ENCODE results near the gene IGFN1. TPM values are rescaled to one million over a fixed set of nuclear protein-coding genes. Genes with fewer than 3 reads are reported as not detected.

Gene IGFN1
- total and polyA plus RNA-seq, 9 of the 15 experiments (the other 6 are each of a cell fraction or from before 2014, with no cell fraction given): 0.04 TPM; not detected in 8

- CTCF ChIA-PET (ENCODE audit: low intra/inter-chr PET ratio): interaction anchor here (1.7 kb wide), 1 partner anchor 37 kb away, joined by 22 read pairs; no protein-coding TSS in a partner anchor
- H3K36me3 ChIP-seq (ENCODE audit: control insufficient read depth, insufficient read depth, low read length): no peaks in the 10 kb centered on the region
- in situ Hi-C loops (cut with MboI): no loop called here
- peaks cover 42 to 80% of the 10 kb centered on the region in 2 experiments for H3K27me3 ChIP-seq (ENCODE audit: control insufficient read depth in 2 of 2, insufficient read depth in 2 of 2, low read length in 2 of 2)
- no peaks in the 10 kb centered on the region for H3K79me2 ChIP-seq (ENCODE audit: control insufficient read depth, insufficient read depth, low read length)
- H2AFZ ChIP-seq (ENCODE audit: low read depth, low read length): no peak overlapping the region
- H3K4me3 ChIP-seq: no peak overlapping the region
- H3K9me1 ChIP-seq (ENCODE audit: control insufficient read depth, insufficient read depth, low read length): peaks cover 3% of the 10 kb centered on the region
- BruUV-seq (replicated peaks): no TSS peak
- peaks cover 0 to 4% of the 10 kb centered on the region in 2 experiments; a peak in 1 of 5 replicates for H3K4me1 ChIP-seq (replicated peaks in 1 of 2; ENCODE audit: control insufficient read depth in 2 of 2, insufficient read depth in 2 of 2, low read length in 2 of 2)
- H3K9ac ChIP-seq (ENCODE audit: insufficient read depth in 1 of 2, low read depth in 2 of 2, low read length in 2 of 2): peak overlapping the region in 1 of 2 experiments; percentile 32; a peak in 1 of 4 replicates
- POLR2A ChIA-PET: interaction anchor here (0.5 to 1.2 kb wide), 4 partner anchors 11 to 116 kb away, joined by 3 to 4 read pairs (median 4); no protein-coding TSS in a partner anchor
- 9% methylated on average over 5 of the region's 5 CpGs for WGBS (ENCODE audit: insufficient coverage, low coverage, missing lambda C conversion rate)
- FAIRE-seq (no peak), ATAC-seq (peak; percentile 10; the same call in 2 of the 3 replicates), DNase-seq (ENCODE audit: extremely low read depth in 1 of 4, low spot score in 3 of 4) (no peak)
- no peak overlapping the region for H3K27ac ChIP-seq (ENCODE audit: extremely low read depth, low read depth, low read length)
- intact Hi-C loops (cut with micrococcal nuclease): loop anchor here (1.0 to 10.0 kb wide), 2 partner anchors 36 to 101 kb away; no protein-coding TSS in a partner anchor
- H4K20me1 ChIP-seq (replicated peaks; ENCODE audit: control insufficient read depth, insufficient read depth, low read length): no peaks in the 10 kb centered on the region
- no peaks in the 10 kb centered on the region for H3K9me3 ChIP-seq (replicated peaks; ENCODE audit: control insufficient read depth, insufficient read depth, low read depth, low read length)
- no peak overlapping the region for H3K4me2 ChIP-seq (ENCODE audit: insufficient read depth, low read length)
- no peak for TF ChIP-seq COPS2 (conservative IDR thresholded peaks at IDR 0.05)
- TF ChIP-seq SFPQ (IDR thresholded peaks at IDR 0.05; ENCODE audit: low read depth, low read length): no peak
- TF ChIP-seq DDX20 (tag; IDR thresholded peaks at IDR 0.05; ENCODE audit: low read depth): no peak
- TF ChIP-seq WHSC1 (IDR thresholded peaks at IDR 0.05; ENCODE audit: low read length): no peak
- TF ChIP-seq ZNF695 (CRISPR knock-in tag; IDR thresholded peaks at IDR 0.05): no peak
- no peak for TF ChIP-seq ZNF589 (CRISPR knock-in tag; IDR thresholded peaks at IDR 0.05; ENCODE audit: low read depth)
- no peak for TF ChIP-seq GABPB2 (CRISPR knock-in tag; conservative IDR thresholded peaks at IDR 0.05)
- TF ChIP-seq CUX1 (CRISPR knock-in tag; IDR thresholded peaks at IDR 0.05): no peak
- no peak for TF ChIP-seq NUFIP1 (IDR thresholded peaks at IDR 0.05; ENCODE audit: partially characterized antibody)
- TF ChIP-seq CSDE1 (IDR thresholded peaks at IDR 0.05): no peak
- TF ChIP-seq NEUROD1 (IDR thresholded peaks at IDR 0.05; ENCODE audit: borderline replicate concordance, low read depth, low read length, partially characterized antibody): no peak
- TF ChIP-seq RHOXF2B (CRISPR knock-in tag; conservative IDR thresholded peaks at IDR 0.05): no peak
- TF ChIP-seq SMARCB1 (IDR thresholded peaks at IDR 0.05; ENCODE audit: insufficient read length, low read depth): no peak
- TF ChIP-seq ZNF23 (CRISPR knock-in tag; IDR thresholded peaks at IDR 0.05): no peak
Measured at GRCh38 chr1:201185527-201186128, 5.0 kb upstream of the IGFN1 start.

Measured in K562 (cell line).